ENCODE results near the gene SAP30BP.

DNA sequence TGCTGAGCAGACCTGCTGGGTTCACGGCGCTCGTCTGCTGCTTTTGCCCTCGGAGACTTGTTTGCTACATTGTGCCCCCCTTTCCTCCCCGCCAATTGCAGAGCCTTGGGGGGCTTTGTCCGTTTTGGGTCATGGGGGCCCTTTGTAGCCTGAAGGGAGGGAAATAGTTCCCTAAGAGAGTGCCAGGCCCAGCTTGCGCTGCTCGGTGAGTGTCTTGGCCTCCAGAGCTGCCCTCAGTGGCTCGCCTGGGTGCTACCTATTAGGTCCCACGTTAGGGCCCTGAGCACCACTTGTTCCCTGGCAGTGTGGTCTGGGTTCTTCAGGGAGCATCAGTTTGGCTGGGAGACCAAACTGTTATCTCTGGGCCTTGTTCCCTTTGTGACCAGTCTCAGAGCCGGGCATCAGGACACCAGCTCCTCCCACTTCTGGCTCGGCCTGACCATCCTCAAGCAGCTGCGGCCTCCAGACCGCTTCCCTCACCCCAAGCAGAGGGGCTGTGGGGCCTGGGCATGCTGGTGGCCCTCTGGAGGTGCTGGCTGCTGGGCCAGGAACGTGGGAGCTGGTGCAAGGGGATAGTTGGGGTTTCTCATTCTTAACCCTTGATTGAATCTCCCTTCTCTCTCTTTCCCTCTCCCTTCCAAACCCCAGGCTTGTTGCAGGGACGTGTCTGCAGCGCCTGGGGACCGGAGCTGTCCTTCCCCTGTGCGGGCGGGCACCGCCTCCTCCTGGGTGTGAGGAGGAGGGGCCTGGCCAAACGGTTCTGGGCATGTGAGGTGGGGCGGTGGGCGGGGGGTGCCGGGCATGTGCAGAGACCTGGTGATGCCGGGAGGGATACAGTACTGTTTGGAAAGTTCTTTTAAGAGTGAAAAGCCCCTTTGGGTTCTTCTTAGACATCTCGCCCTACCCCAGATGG lies 38.1 kb downstream of the SAP30BP start:
- TF ChIP-seq, protein P1, sequence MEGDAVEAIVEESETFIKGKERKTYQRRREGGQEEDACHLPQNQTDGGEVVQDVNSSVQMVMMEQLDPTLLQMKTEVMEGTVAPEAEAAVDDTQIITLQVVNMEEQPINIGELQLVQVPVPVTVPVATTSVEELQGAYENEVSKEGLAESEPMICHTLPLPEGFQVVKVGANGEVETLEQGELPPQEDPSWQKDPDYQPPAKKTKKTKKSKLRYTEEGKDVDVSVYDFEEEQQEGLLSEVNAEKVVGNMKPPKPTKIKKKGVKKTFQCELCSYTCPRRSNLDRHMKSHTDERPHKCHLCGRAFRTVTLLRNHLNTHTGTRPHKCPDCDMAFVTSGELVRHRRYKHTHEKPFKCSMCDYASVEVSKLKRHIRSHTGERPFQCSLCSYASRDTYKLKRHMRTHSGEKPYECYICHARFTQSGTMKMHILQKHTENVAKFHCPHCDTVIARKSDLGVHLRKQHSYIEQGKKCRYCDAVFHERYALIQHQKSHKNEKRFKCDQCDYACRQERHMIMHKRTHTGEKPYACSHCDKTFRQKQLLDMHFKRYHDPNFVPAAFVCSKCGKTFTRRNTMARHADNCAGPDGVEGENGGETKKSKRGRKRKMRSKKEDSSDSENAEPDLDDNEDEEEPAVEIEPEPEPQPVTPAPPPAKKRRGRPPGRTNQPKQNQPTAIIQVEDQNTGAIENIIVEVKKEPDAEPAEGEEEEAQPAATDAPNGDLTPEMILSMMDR (IDR thresholded peaks at IDR 0.05; ENCODE audit: control extremely low read depth in 1 of 3, insufficient read depth in 1 of 3, low read depth in 1 of 3, low read length in 3 of 3): no peak
- no peak for TF ChIP-seq HDAC2 (IDR thresholded peaks at IDR 0.05; ENCODE audit: borderline replicate concordance in 1 of 2, low read depth in 2 of 2, low read length in 2 of 2)
- TF ChIP-seq, protein P2, sequence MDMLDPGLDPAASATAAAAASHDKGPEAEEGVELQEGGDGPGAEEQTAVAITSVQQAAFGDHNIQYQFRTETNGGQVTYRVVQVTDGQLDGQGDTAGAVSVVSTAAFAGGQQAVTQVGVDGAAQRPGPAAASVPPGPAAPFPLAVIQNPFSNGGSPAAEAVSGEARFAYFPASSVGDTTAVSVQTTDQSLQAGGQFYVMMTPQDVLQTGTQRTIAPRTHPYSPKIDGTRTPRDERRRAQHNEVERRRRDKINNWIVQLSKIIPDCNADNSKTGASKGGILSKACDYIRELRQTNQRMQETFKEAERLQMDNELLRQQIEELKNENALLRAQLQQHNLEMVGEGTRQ (IDR thresholded peaks at IDR 0.05; ENCODE audit: low read length): no peak

All from H1 (cell line).